GM03348 (cell line): ENCODE data around the gene RING1.
"Not testable (repeated sequence)": the region's sequence is repeated elsewhere in the genome, so short reads cannot be mapped to it uniquely, and the experiment has no call there.

Experiments
- DNase-seq: peaks from one replicate; pipeline ENCODE4 v3.0.0; 2012; ENCODE audit warnings: low spot score

RING1 gene

DNA sequence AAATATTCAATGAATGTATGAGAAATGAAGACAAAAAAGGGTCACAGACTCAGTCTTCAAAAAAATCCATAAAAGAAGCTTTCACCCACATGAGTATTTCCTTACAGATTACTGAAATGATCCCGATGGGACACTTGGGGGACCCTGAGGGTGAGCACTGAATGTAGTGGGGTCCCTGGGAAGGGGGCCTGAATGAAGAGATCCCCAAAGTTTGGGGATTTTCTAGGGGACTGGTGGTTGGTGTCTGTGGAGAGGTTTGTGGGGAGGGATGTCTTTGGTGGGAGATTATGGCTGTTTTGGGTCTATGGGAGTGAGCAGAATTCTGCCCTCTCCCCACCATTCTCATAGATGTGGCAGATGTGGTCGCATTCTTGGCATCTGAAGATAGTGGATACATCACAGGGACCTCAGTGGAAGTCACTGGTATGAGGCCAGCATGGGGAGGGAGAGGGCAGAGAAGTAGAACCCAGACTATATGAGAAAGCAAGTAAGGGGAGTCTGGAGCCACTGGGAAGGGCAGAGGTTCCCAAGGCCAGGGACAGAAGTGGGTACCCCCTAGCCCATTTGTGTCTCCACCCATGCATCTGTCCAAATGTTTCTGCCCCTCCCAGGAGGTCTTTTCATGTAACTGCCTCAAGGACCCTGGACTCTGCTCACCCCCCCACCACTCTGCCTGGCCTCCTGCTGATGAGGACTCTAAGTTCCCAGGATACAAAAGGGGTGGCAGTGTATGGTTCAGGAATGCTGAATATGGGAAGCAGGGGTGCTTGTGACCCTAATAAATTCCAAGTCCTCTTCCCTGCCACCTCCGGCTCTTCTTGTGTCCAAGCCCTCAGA lies 2.1 kb upstream of the RING1 start:
- no peak for DNase-seq

DNA sequence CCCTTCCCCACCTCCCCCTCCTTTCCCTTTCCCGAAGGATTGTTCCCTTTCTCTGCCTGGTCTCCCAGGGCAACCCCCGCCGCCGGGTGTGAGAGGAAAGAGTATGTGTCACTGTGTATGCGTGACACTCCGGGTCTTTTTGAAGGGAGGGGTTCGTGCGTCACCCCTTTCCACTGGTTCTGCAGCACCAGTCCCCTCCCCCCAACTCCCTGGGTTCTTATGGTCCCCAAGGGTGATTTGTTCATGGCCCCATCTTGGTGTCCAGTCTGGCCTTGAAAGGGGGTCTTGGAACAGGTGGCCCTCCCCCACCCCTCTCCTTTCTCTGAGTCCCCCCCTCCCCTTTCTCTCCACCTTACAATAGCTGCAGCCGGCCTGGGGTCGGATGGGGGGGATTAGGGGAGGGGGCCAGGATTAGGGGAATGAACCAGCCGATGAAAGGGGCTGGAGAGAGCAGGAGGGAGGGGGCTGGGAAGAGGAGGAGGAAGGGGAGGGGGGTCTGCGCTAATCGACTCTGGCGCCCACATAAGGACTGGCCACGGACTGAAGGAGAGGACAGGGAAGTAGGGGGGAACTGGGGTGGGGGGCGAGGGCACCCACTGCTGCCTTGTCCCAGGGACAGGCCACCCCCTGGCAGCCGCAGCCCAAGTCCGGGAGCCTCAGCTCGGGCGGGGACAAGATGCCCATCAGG lies 1.3 kb upstream of the RING1 start:
- peak; percentile 53 for DNase-seq

DNA sequence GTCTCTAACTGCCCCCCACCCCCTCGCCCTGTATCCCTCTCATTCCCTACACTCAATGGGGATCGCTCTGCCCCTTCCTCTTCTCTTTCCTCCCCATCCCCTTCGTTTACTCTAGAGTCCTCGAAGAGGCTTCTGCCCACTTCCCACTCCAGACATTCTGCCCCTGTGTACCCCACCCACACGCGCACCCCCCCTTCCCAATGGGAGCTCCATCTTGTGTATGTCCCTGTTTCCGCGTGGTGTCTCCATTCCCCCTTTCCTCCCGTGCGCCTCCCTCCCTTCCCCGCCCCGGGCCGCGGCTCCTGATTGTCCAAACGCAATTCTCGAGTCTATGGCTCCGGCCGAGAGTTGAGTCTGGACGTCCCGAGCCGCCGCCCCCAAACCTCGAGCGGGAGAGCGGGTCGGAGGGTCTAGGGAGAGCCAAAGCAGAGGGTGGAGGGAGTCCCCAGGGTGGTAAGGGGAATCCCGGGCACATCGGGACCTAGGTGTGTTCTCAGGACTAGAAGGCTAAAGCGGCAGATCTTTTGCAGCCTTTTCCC lies 679 bp upstream of the RING1 start:
- peak; percentile 77 for DNase-seq

DNA sequence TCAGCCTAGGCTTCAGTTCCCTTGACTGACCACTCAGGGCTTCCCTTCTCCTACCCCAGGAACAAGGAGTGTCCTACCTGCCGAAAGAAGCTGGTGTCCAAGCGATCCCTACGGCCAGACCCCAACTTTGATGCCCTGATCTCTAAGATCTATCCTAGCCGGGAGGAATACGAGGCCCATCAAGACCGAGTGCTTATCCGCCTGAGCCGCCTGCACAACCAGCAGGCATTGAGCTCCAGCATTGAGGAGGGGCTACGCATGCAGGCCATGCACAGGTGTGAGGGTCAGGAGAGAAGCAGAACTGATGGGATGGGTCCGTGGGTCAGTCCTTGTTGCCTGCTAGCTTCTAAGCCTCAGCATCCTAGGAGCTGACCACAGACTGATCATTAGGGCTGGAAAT lies 1.6 kb downstream of the RING1 start:
- DNase-seq: no peak

DNA sequence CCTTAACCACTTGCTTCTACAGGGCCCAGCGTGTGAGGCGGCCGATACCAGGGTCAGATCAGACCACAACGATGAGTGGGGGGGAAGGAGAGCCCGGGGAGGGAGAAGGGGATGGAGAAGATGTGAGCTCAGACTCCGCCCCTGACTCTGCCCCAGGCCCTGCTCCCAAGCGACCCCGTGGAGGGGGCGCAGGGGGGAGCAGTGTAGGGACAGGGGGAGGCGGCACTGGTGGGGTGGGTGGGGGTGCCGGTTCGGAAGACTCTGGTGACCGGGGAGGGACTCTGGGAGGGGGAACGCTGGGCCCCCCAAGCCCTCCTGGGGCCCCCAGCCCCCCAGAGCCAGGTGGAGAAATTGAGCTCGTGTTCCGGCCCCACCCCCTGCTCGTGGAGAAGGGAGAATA lies 2.8 kb downstream of the RING1 start:
- DNase-seq: no peak

GRCh38 chr6:33211666-33212422 lies 3.5 kb downstream of the RING1 start:
- DNase-seq: no peak

- DNase-seq: no peak
Measured at GRCh38 chr6:33212857-33213165, 4.5 kb downstream of the RING1 start.

DNA sequence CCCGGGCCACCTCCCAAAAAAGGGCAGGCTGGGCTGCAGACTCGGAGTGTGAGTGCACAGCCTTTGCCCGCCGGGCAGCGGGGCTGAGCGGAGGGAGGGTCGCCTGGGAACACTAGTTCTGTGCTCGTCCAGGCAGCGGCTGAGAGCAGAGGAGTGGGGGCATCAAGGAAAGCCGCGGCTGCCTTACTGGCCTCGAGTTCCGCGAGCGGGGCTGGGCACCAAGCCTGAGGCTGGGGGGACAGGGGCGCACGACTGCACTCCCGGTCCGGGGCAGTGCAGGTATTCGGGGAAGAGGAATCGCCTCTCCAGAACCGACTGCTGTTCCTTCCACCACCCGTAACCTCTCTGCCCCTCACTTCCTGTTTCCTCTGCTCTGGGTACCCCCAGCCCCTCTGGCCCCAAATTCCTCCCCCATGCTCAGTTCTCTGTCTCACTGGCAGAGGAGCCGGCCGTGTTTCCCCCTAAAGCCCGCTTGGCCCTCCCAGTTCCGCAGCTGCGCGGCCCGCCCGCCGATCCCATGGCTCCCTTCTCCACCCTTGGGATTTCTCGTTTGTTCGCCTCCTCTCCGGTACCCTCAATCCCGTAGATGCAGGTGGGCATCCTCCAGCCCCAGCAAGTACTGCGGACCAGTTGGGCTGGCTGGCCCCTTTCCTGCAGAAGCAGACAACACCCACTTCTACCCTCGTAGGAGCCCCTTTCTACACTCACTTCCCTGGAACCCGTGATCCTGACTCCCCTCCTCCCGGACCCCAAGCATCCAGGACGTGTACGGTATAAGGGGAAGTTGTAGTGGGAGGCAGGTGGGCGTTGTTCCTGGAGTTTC lies 5.1 kb downstream of the RING1 start:
- DNase-seq: peak; percentile 67

DNA sequence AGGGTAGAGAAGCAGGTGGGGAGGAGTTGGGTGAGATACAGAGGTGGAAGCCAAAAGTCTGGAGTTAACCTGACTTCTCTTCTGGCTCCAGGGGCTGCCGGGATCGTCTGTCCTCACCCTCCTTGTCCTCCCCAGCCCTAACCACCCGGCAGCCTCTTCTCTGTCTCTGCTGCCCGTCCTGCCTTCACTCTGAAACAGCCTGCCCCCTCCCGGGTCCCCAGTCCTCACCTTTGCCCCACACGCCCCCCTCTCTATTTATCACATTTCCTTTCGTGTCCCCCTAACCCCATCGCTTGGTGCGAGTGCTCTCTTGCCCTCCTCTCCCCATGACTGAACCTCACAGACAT lies 5.7 kb downstream of the RING1 start:
- no peak for DNase-seq

- DNase-seq: no peak
Measured at GRCh38 chr6:33215271-33216116, 7.2 kb downstream of the RING1 start.

DNA sequence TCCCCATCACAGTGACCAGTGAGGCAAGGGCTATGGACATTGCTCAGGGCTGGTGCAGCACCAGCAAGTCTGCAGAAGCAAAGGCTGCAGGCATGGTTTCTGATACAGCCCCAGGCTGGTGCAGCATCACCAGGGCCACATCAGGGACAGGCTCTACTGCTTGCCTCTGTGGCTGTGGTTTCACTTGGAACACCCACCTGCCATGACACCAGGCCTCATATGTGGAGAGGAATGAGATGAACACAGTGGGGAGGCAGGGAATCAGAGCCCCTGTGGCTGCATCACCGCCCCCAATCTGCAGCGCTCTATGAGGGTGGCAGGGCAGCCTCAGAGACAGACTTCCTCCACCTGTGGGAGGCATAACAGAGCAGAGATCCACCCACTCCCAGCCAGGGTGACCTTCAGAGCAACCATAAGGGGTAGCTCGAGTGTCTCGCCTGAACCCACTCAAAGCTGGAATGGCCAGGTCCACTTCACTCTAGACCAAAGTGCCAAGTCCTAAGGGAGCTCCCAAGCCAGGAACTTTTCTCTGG lies 7.9 kb downstream of the RING1 start:
- no peak for DNase-seq

- DNase-seq: no peak
Measured at GRCh38 chr6:33217246-33217645, 8.9 kb downstream of the RING1 start.

- no peak for DNase-seq
Measured at GRCh38 chr6:33217681-33218080, 9.4 kb downstream of the RING1 start.

DNA sequence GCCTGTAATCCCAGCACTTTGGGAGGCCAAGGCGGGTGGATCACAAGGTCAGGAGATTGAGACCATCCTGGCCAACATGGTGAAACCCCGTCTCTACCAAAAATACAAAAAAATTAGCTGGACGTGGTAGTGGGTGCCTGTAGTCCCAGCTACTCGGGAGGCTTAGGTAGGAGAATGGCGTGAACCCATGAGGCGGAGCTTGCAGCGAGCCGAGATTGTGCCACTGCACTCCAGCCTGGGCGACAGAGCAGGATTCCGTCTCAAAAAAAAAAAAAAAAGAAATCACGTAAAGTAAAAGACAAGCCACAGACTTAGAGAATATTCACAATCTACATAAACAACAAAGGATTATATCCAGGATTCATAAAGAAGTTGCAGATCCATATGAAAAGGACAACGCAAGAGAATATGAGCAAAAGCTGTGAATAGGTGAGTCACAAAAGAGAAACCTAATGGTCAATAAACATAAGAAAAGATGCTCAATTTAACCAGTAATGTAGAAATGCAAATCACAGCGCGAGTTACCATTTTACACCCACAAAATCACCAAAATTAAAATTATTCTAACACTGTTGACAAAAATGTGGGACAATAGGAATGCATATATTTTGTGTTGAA lies 18.3 kb downstream of the RING1 start:
- DNase-seq: not testable (repeated sequence)

- DNase-seq: no peak
Measured at GRCh38 chr6:33235221-33235634, 26.9 kb downstream of the RING1 start.

GRCh38 chr6:33236328-33236727 lies 28.0 kb downstream of the RING1 start:
- DNase-seq: no peak

DNA sequence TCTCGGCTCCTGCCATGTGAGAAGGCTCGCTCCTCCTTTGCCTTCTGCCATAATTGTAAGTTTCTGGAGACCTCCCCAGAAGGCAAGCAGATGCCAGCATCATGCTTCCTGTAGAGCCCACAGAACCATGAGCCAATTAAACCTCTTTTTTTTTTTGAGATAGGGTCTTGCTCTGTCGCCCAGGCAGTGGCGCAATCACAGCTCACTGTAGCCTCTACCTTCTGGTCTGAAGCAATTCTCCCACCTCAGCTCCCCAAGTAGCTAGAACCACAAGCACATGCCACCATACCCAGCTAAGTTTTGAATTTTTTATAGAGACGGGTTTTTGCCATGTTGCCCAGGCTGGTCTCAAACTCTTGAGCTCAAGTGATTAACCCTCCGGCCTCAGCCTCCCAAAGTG lies 28.6 kb downstream of the RING1 start:
- DNase-seq: no peak

DNA sequence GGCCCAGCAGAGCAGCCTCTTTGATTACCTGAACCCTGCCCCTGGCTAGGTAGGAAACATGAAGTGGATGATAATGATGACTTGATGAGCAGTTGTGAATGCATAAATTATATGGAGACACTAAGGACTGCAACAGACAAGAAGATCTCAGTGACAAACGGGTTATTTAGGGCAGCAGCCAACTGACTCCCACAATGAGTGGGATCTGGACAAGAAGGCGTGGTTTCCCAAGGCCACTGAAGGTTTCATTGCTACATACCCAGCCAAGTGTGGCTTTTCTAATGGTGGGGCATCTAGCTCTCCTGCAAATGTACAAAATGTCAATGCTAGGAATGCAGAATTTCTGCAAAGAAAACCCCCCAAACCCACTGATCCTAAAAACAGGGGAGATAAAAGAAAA lies 29.4 kb downstream of the RING1 start:
- no peak for DNase-seq

DNA sequence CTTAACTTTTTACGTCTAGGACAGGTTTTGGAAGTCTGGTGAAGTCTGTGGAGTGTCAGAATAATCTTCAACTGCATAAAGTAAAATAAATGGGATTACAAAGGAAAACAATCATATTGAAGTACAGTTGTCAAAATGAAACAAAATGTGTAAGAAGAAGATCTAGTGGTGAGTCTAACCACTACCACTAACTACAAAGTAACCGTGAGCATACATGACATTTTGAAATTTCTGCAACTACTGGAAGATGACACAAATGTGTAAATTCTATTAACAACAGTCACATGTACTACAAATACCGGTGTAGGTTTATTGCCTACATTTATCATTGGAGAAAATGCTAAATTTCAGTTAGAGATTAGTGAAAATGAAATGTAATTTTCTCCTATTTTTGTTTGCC lies 33.7 kb downstream of the RING1 start:
- DNase-seq: no peak

DNA sequence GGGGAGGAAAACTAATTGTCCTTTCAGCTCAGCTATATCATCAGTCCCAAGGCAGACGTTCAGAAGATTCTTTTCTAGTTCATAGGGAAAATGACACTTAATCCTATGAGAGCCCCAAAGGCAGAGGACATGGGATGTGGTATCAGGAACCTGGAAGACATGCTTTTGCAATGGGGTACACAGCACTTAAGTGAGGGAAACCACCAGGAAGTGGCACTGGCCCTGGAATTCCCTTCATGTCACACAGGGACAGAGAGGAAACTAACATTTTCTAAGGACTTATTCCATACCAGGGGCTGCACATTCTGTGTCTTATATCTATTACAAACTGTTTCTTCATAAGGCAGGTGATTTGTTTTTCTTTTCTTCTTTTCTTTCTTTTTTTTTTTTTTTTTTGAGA lies 35.2 kb downstream of the RING1 start:
- no peak for DNase-seq
